AG04450 (cell line): ENCODE results near the gene TMEM125. TPM values are rescaled to one million over a fixed set of nuclear protein-coding genes. Genes with fewer than 3 reads are reported as not detected.

Experiments
- CTCF ChIA-PET: fragments of 300-600, 350-600 bp; formaldehyde crosslinking; extraction: SDS; loops from one replicate; lab custom pipeline; 2022; ENCODE audit warnings: antibody characterized with exemption, inconsistent platforms; lab: Charles Lee
- POLR2A ChIA-PET: fragments of 350-600 bp; formaldehyde crosslinking; extraction: SDS; loops from one replicate; lab custom pipeline; 2021; ENCODE audit warnings: antibody characterized with exemption, inconsistent platforms; lab: Yijun Ruan, JAX
- DNase-seq: peaks from one replicate; pipeline ENCODE4 v3.0.0-alpha.2; 2011; ENCODE audit warnings: low read depth, low spot score
- H3K27ac ChIP-seq: one replicate; pipeline ENCODE4 v1.5.1; 2012; ENCODE audit warnings: low read depth, low read length, control low read depth
- H3K27me3 ChIP-seq: one replicate; pipeline ENCODE4 v1.6.0; 2012; ENCODE audit warnings: low read length; ENCODE audit not compliant: control insufficient read depth, insufficient read depth
- H3K4me3 ChIP-seq: 2 replicates; pipeline ENCODE4 v1.5.1; 2011; ENCODE audit warnings: mild to moderate bottlenecking, low read depth, low read length, control low read depth
- H3K9me3 ChIP-seq: 2 replicates; pipeline ENCODE4 v1.5.1; 2012; ENCODE audit warnings: low read length; ENCODE audit not compliant: control insufficient read depth, insufficient read depth
- polyA plus RNA-seq: library from polyadenylated mRNA; depleted of rRNA; stranded (reverse); fragments of >200 nt; gene quantifications from 2 replicates; pipeline ENCODE4 v1.2.3, GENCODE V29; 2011
- TF ChIP-seq, protein P1 (sequence below): IDR thresholded peaks from 2 replicates; pipeline ENCODE4 v1.5.1; 2011; ENCODE audit warnings: low read depth, low read length, control low read depth, inconsistent platforms

The TMEM125 gene
- polyA plus RNA-seq, 1 experiment = not detected

GRCh38 chr1:43256675-43257570 is 12.9 kb upstream of the TMEM125 start:
- POLR2A ChIA-PET = interaction anchor here (0.6 kb wide), 1 partner anchor 86 kb away, joined by 4 read pairs; no protein-coding TSS in a partner anchor
- CTCF ChIA-PET = interaction anchor here (1.7 kb wide), 1 partner anchor 158 kb away, joined by 4 read pairs; no protein-coding TSS in a partner anchor

DNA sequence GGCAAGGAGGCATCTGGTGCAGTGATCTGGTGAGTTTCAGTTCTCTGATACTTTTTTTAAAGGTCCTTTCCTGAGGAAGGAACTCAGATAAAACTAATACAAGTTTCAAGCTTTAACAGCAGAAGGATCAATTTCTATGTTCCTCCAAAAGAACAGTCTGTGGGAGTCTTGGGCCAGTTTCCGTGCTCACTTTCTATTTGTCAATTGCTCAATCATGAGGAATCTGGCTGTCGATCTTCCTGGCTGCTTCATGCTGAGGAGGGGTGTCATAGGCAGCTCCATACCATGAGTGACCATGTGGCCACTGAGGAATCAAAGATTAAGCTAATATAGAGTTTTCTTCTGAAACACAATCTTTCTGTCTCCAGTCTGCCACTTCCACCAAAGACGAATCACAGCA is 11.4 kb upstream of the TMEM125 start:
- ChIA-PET CTCF (no interaction called here), POLR2A (no interaction called here)
- Histone ChIP-seq H3K4me3 (no peak overlapping the region), H3K27ac (no peak overlapping the region), H3K27me3 (peaks cover 7% of the 10 kb centered on the region), H3K9me3 (peaks cover 3% of the 10 kb centered on the region; the same call in 1 of the 2 replicates)
- TF ChIP-seq, protein P1, sequence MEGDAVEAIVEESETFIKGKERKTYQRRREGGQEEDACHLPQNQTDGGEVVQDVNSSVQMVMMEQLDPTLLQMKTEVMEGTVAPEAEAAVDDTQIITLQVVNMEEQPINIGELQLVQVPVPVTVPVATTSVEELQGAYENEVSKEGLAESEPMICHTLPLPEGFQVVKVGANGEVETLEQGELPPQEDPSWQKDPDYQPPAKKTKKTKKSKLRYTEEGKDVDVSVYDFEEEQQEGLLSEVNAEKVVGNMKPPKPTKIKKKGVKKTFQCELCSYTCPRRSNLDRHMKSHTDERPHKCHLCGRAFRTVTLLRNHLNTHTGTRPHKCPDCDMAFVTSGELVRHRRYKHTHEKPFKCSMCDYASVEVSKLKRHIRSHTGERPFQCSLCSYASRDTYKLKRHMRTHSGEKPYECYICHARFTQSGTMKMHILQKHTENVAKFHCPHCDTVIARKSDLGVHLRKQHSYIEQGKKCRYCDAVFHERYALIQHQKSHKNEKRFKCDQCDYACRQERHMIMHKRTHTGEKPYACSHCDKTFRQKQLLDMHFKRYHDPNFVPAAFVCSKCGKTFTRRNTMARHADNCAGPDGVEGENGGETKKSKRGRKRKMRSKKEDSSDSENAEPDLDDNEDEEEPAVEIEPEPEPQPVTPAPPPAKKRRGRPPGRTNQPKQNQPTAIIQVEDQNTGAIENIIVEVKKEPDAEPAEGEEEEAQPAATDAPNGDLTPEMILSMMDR = no peak
- no peak for DNase-seq

More at GRCh38 chr1:43256675-43257570, 12.9 kb upstream of the TMEM125 start:
- Histone ChIP-seq H3K4me3 (no peak overlapping the region), H3K27me3 (peaks cover 10% of the 10 kb centered on the region), H3K9me3 (no peaks in the 10 kb centered on the region; the same call in 1 of the 2 replicates), H3K27ac (no peak overlapping the region)
- TF ChIP-seq, protein P1 = no peak
- no peak for DNase-seq

GRCh38 chr1:43265431-43265830 is 4.4 kb upstream of the TMEM125 start:
- TF ChIP-seq, protein P1 = no peak
- H3K9me3 ChIP-seq = peaks cover 4% of the 10 kb centered on the region
- H3K27ac ChIP-seq = no peak overlapping the region
- peaks cover 9% of the 10 kb centered on the region for H3K27me3 ChIP-seq
- no peak overlapping the region for H3K4me3 ChIP-seq
- DNase-seq = no peak
- CTCF ChIA-PET = no interaction called here
- POLR2A ChIA-PET = no interaction called here

GRCh38 chr1:43266881-43267280 is 2.9 kb upstream of the TMEM125 start:
- no peak for DNase-seq
- Histone ChIP-seq H3K27me3 (peaks cover 9% of the 10 kb centered on the region), H3K27ac (no peak overlapping the region), H3K9me3 (peaks cover 4% of the 10 kb centered on the region), H3K4me3 (no peak overlapping the region)
- TF ChIP-seq, protein P1 = no peak
- CTCF ChIA-PET = no interaction called here
- POLR2A ChIA-PET = no interaction called here

- Histone ChIP-seq H3K4me3 (no peak overlapping the region), H3K27me3 (peaks cover 9% of the 10 kb centered on the region), H3K9me3 (peaks cover 4% of the 10 kb centered on the region), H3K27ac (no peak overlapping the region)
- CTCF ChIA-PET = interaction anchor here (0.7 kb wide), 1 partner anchor 23 kb away, joined by 3 read pairs; no protein-coding TSS in a partner anchor
- peak; percentile 62 for DNase-seq
- POLR2A ChIA-PET = no interaction called here
- TF ChIP-seq, protein P1 = no peak
Measured at GRCh38 chr1:43267291-43267805, 2.4 kb upstream of the TMEM125 start.
